Measurements from ENCODE around the gene PAK4.

DNA sequence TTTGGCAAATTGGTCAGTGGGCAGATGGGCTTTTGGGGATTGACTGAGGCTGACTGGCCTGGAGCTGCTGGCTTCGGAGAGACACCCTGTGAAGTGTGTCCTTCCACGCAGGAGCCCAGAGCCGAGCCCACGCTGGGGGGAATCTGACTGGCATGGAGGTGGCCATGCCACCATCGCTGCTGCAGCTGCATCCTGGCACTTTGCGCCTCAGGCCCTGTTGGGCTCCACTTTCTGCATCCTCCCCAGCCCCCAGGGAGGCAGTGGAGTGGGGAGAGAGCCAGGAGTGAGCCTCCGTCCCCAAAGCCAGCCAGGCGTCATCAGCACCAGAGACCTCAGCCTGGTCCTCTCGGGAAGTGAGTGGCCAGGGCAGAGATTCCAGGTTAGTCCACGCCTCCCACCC, 54.2 kb downstream of the PAK4 start:
- TF ChIP-seq, protein P1, sequence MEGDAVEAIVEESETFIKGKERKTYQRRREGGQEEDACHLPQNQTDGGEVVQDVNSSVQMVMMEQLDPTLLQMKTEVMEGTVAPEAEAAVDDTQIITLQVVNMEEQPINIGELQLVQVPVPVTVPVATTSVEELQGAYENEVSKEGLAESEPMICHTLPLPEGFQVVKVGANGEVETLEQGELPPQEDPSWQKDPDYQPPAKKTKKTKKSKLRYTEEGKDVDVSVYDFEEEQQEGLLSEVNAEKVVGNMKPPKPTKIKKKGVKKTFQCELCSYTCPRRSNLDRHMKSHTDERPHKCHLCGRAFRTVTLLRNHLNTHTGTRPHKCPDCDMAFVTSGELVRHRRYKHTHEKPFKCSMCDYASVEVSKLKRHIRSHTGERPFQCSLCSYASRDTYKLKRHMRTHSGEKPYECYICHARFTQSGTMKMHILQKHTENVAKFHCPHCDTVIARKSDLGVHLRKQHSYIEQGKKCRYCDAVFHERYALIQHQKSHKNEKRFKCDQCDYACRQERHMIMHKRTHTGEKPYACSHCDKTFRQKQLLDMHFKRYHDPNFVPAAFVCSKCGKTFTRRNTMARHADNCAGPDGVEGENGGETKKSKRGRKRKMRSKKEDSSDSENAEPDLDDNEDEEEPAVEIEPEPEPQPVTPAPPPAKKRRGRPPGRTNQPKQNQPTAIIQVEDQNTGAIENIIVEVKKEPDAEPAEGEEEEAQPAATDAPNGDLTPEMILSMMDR (IDR thresholded peaks at IDR 0.05), result no peak
- TF ChIP-seq POLR2A (IDR thresholded peaks at IDR 0.05) (no peak), POLR2AphosphoS5 (IDR thresholded peaks at IDR 0.05; ENCODE audit: insufficient read depth in 1 of 2, low read depth in 1 of 2) (no peak)

All from vagina (tissue), 2 donors.